ENCODE data around the gene ALG1L2.
"Not testable (repeated sequence)": the region's sequence is repeated elsewhere in the genome, so short reads cannot be mapped to it uniquely, and the experiment has no call there.

DNA sequence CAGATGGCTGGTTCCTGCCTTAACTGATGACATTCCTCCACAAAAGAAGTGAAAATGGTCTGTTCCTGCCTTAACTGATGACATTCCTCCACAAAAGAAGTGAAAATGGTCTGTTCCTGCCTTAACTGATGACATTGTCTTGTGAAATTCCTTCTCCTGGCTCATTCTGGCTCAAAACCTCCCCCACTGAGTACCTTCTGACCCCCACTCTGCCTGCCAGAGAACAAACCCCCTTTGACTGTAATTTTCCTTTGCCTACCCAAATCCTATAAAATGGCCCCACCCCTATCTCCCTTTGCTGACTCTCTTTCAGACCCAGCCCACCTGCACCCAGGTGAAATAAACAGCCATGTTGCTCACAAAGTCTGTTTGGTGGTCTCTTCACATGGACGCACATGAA is 22.5 kb upstream of the ALG1L2 start:
- not testable (repeated sequence) for TF ChIP-seq EP300 (conservative IDR thresholded peaks at IDR 0.05; ENCODE audit: poor library complexity, severe bottlenecking); CTCF (IDR thresholded peaks at IDR 0.05; ENCODE audit: poor library complexity, severe bottlenecking); RAD21 (conservative IDR thresholded peaks at IDR 0.05); POLR2AphosphoS5 (IDR thresholded peaks at IDR 0.05); REST (IDR thresholded peaks at IDR 0.05; ENCODE audit: borderline replicate concordance)

All from neural cell (in vitro differentiated cells).